Hepatocyte (in vitro differentiated cells): Measurements from ENCODE around the gene DAND5.

ENCODE experiments used
- EZH2 ChIP-seq: fragments of 200-600 bp; sonication (generic); IDR thresholded peaks from 2 replicates; pipeline ENCODE4 v1.6.1; 2016; ENCODE audit warnings: antibody characterized with exemption, mild to moderate bottlenecking, borderline replicate concordance
- EZH2phosphoT487 ChIP-seq: fragments of 200-600 bp; sonication (generic); IDR thresholded peaks from one replicate; pipeline ENCODE4 v1.6.1; 2018; ENCODE audit warnings: antibody characterized with exemption, mild to moderate bottlenecking, low read depth, moderate library complexity; ENCODE audit not compliant: unreplicated experiment, severe bottlenecking
- TF ChIP-seq, protein P1 (sequence below): fragments of 200-600 bp; sonication (generic); IDR thresholded peaks from 2 replicates; pipeline ENCODE4 v1.5.1; 2016; ENCODE audit warnings: antibody characterized with exemption, mild to moderate bottlenecking; ENCODE audit not compliant: poor library complexity

- TF ChIP-seq EZH2 (no peak), EZH2phosphoT487 (no peak)
- TF ChIP-seq, protein P1, sequence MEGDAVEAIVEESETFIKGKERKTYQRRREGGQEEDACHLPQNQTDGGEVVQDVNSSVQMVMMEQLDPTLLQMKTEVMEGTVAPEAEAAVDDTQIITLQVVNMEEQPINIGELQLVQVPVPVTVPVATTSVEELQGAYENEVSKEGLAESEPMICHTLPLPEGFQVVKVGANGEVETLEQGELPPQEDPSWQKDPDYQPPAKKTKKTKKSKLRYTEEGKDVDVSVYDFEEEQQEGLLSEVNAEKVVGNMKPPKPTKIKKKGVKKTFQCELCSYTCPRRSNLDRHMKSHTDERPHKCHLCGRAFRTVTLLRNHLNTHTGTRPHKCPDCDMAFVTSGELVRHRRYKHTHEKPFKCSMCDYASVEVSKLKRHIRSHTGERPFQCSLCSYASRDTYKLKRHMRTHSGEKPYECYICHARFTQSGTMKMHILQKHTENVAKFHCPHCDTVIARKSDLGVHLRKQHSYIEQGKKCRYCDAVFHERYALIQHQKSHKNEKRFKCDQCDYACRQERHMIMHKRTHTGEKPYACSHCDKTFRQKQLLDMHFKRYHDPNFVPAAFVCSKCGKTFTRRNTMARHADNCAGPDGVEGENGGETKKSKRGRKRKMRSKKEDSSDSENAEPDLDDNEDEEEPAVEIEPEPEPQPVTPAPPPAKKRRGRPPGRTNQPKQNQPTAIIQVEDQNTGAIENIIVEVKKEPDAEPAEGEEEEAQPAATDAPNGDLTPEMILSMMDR, result no peak
Measured at GRCh38 chr19:12987781-12988180, 18.4 kb downstream of the DAND5 start.
